ENCODE measurements around the gene USP6.
"Not testable (repeated sequence)": the region's sequence is repeated elsewhere in the genome, so short reads cannot be mapped to it uniquely, and the experiment has no call there.

The USP6 gene

GRCh38 chr17:5160702-5161101, 44.9 kb downstream of the USP6 start:
- H3K9me3 ChIP-seq; H3K27me3 ChIP-seq; H3K4me3 ChIP-seq (ENCODE audit: low read depth in 1 of 2, low read length in 1 of 2); H3K36me3 ChIP-seq; H3K27ac ChIP-seq: not testable (repeated sequence)
- peaks cover 4 to 12% of the 10 kb centered on the region in 2 experiments for H3K4me1 ChIP-seq (ENCODE audit: control insufficient read depth in 1 of 2, insufficient read depth in 1 of 2, low read depth in 1 of 2, low read length in 1 of 2)

GRCh38 chr17:5161793-5162192, 46.0 kb downstream of the USP6 start:
- not testable (repeated sequence) for H3K9me3 ChIP-seq; H3K27me3 ChIP-seq; H3K4me3 ChIP-seq (ENCODE audit: low read depth in 1 of 2, low read length in 1 of 2); H3K36me3 ChIP-seq; H3K27ac ChIP-seq
- peaks cover 8 to 17% of the 10 kb centered on the region in 2 experiments for H3K4me1 ChIP-seq (ENCODE audit: control insufficient read depth in 1 of 2, insufficient read depth in 1 of 2, low read depth in 1 of 2, low read length in 1 of 2)

- Histone ChIP-seq H3K27ac (no peak overlapping the region), H3K4me1 (ENCODE audit: control insufficient read depth in 1 of 2, insufficient read depth in 1 of 2, low read depth in 1 of 2, low read length in 1 of 2) (peaks cover 8 to 22% of the 10 kb centered on the region in 2 experiments), H3K27me3 (no peaks in the 10 kb centered on the region), H3K36me3 (no peaks in the 10 kb centered on the region), H3K9me3 (no peaks in the 10 kb centered on the region), H3K4me3 (ENCODE audit: low read depth in 1 of 2, low read length in 1 of 2) (no peak overlapping the region)
- no peak for TF ChIP-seq CTCF (IDR thresholded peaks at IDR 0.05)
Observed at GRCh38 chr17:5164436-5164835, 48.6 kb downstream of the USP6 start.

- peaks cover 8 to 22% of the 10 kb centered on the region in 2 experiments for H3K4me1 ChIP-seq (ENCODE audit: control insufficient read depth in 1 of 2, insufficient read depth in 1 of 2, low read depth in 1 of 2, low read length in 1 of 2)
- H3K4me3 ChIP-seq (ENCODE audit: low read depth in 1 of 2, low read length in 1 of 2); H3K27ac ChIP-seq: not testable (repeated sequence)
Observed at GRCh38 chr17:5165791-5166564, 50.1 kb downstream of the USP6 start.

GRCh38 chr17:5175027-5175426, 59.2 kb downstream of the USP6 start:
- H3K4me3 ChIP-seq (ENCODE audit: low read depth in 1 of 2, low read length in 1 of 2); H3K4me1 ChIP-seq (ENCODE audit: control insufficient read depth in 1 of 2, insufficient read depth in 1 of 2, low read depth in 1 of 2, low read length in 1 of 2); H3K36me3 ChIP-seq; H3K27ac ChIP-seq; H3K27me3 ChIP-seq: not testable (repeated sequence)
- H3K9me3 ChIP-seq = peaks cover 16% of the 10 kb centered on the region

More at GRCh38 chr17:5165791-5166564, 50.1 kb downstream of the USP6 start:
- not testable (repeated sequence) for H3K27me3 ChIP-seq, H3K36me3 ChIP-seq, H3K9me3 ChIP-seq

GRCh38 chr17:5179003-5179402, 63.2 kb downstream of the USP6 start:
- no peak overlapping the region for H3K4me3 ChIP-seq (ENCODE audit: low read depth in 1 of 2, low read length in 1 of 2)
- H3K9me3 ChIP-seq = peaks cover 52% of the 10 kb centered on the region
- no peaks in the 10 kb centered on the region for H3K27me3 ChIP-seq
- peaks cover 0 to 4% of the 10 kb centered on the region in 2 experiments for H3K4me1 ChIP-seq (ENCODE audit: control insufficient read depth in 1 of 2, insufficient read depth in 1 of 2, low read depth in 1 of 2, low read length in 1 of 2)
- no peak overlapping the region for H3K27ac ChIP-seq
- H3K36me3 ChIP-seq = no peaks in the 10 kb centered on the region
- TF ChIP-seq CTCF (IDR thresholded peaks at IDR 0.05) = no peak

- no peaks in the 10 kb centered on the region for H3K36me3 ChIP-seq
- H3K27me3 ChIP-seq = no peaks in the 10 kb centered on the region
- H3K9me3 ChIP-seq = peaks cover 59% of the 10 kb centered on the region
- no peak for TF ChIP-seq CTCF (IDR thresholded peaks at IDR 0.05)
- H3K27ac ChIP-seq = no peak overlapping the region
- H3K4me3 ChIP-seq (ENCODE audit: low read depth in 1 of 2, low read length in 1 of 2) = no peak overlapping the region
- no peaks in the 10 kb centered on the region for H3K4me1 ChIP-seq (ENCODE audit: control insufficient read depth in 1 of 2, insufficient read depth in 1 of 2, low read depth in 1 of 2, low read length in 1 of 2)
Observed at GRCh38 chr17:5181509-5182305, 65.9 kb downstream of the USP6 start.
